A549 (cell line): ENCODE data around the gene KCNA10.

Experiments used
- CHD2 ChIP-seq: fragments of 150-350 bp; IDR thresholded peaks from 2 replicates; pipeline ENCODE4 v1.6.1; 2014; ENCODE audit warnings: low read length; ENCODE audit not compliant: partially characterized antibody
- CTCF ChIP-seq: fragments of >200 bp; sonication (Bioruptor Twin); formaldehyde crosslinking; IDR thresholded peaks from 3 replicates; pipeline ENCODE4 v1.5.1; 2016
- FOSB ChIP-seq: fragments of 250-450 bp; sonication (Bioruptor Pico); IDR thresholded peaks from 2 replicates; pipeline ENCODE4 v1.5.0; 2020; ENCODE audit warnings: mild to moderate bottlenecking, moderate library complexity
- GATA3 ChIP-seq: IDR thresholded peaks from 2 replicates; pipeline ENCODE4 v1.6.1; 2012; ENCODE audit warnings: borderline replicate concordance
- POLR2A ChIP-seq: IDR thresholded peaks from 2 replicates; pipeline ENCODE4 v1.6.1; 2012; ENCODE audit warnings: mild to moderate bottlenecking, low read length
- REST ChIP-seq: fragments of 200-600 bp; sonication (generic); IDR thresholded peaks from 2 replicates; pipeline ENCODE4 v1.6.1; 2016; ENCODE audit warnings: antibody characterized with exemption, mild to moderate bottlenecking, moderate library complexity
- RFX5 ChIP-seq: fragments of 450-650 bp; IDR thresholded peaks from 2 replicates; pipeline ENCODE4 v1.7.1; 2014; ENCODE audit warnings: antibody characterized with exemption, mild to moderate bottlenecking, moderate library complexity
- USF2 ChIP-seq: fragments of 450-650 bp; IDR thresholded peaks from 2 replicates; pipeline ENCODE4 v1.6.1; 2014; ENCODE audit warnings: antibody characterized with exemption
- ZSCAN20 ChIP-seq: fragments of 250-450 bp; sonication (Bioruptor Pico); IDR thresholded peaks from 2 replicates; pipeline ENCODE4 v1.8.0; 2022; ENCODE audit warnings: mild to moderate bottlenecking, moderate library complexity
- TF ChIP-seq, protein P1 (sequence below): fragments of 250-450 bp; sonication (Bioruptor Pico); IDR thresholded peaks from 2 replicates; pipeline ENCODE4 v1.5.0; 2021; ENCODE audit warnings: mild to moderate bottlenecking, moderate library complexity, borderline replicate concordance
- TF ChIP-seq, protein P2 (sequence below): fragments of 150-350 bp; IDR thresholded peaks from 2 replicates; pipeline ENCODE4 v1.6.1; 2014; ENCODE audit warnings: low read depth, mild to moderate bottlenecking, low read length

DNA sequence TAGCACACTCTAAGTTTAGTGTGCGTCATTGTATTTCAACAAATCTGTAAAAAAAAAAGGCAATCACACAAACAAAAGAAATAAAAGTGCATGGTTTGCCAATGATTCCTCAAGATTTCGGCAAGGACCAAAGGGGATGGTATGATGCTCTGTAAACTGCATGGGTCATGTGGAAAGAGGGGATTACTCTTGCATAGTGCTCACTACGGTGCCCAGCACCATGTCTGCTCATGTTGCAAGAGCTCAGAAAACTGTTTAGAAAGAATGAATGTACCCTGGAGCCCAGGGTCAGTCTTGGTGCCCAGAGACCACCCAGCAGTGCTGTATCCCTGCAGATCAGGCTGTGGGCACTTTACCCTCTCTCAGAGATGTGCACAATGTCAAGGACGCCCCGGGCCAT is 3.6 kb upstream of the KCNA10 start:
- TF ChIP-seq CTCF (no peak), USF2 (no peak), REST (no peak), RFX5 (no peak), GATA3 (no peak), ZSCAN20 (no peak), POLR2A (no peak), FOSB (CRISPR knock-in tag) (no peak), CHD2 (no peak)
- TF ChIP-seq, protein P1, sequence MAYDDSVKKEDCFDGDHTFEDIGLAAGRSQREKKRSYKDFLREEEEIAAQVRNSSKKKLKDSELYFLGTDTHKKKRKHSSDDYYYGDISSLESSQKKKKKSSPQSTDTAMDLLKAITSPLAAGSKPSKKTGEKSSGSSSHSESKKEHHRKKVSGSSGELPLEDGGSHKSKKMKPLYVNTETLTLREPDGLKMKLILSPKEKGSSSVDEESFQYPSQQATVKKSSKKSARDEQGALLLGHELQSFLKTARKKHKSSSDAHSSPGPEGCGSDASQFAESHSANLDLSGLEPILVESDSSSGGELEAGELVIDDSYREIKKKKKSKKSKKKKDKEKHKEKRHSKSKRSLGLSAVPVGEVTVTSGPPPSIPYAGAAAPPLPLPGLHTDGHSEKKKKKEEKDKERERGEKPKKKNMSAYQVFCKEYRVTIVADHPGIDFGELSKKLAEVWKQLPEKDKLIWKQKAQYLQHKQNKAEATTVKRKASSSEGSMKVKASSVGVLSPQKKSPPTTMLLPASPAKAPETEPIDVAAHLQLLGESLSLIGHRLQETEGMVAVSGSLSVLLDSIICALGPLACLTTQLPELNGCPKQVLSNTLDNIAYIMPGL, result no peak
- TF ChIP-seq, protein P2, sequence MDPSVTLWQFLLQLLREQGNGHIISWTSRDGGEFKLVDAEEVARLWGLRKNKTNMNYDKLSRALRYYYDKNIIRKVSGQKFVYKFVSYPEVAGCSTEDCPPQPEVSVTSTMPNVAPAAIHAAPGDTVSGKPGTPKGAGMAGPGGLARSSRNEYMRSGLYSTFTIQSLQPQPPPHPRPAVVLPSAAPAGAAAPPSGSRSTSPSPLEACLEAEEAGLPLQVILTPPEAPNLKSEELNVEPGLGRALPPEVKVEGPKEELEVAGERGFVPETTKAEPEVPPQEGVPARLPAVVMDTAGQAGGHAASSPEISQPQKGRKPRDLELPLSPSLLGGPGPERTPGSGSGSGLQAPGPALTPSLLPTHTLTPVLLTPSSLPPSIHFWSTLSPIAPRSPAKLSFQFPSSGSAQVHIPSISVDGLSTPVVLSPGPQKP, result no peak
